RWPE1 (cell line): ENCODE data around the gene GPR32.
"Not testable (repeated sequence)": the region's sequence is repeated elsewhere in the genome, so short reads cannot be mapped to it uniquely, and the experiment has no call there.

Source experiments
- CTCF ChIA-PET: fragments of 350-600 bp; sonication (Branson Sonifier 250); formaldehyde crosslinking; extraction: SDS; loops from one replicate; lab custom pipeline; 2021; lab: Yijun Ruan, JAX
- POLR2A ChIA-PET: fragments of 400-600 bp; formaldehyde crosslinking; extraction: SDS; loops from one replicate; lab custom pipeline; 2020; ENCODE audit warnings: antibody characterized with exemption; ENCODE audit not compliant: low non-redundant PET; lab: Yijun Ruan, JAX
- DNase-seq: peaks from one replicate; pipeline ENCODE4 v3.0.0; 2012; ENCODE audit warnings: low spot score
- H3K27ac ChIP-seq: fragments of 450-650 bp; 2 replicates; pipeline ENCODE4 v1.5.1; 2017
- CTCF ChIP-seq: fragments of 450-650 bp; conservative IDR thresholded peaks from 2 replicates; pipeline ENCODE4 v1.5.1; 2017; ENCODE audit warnings: low read depth, mild to moderate bottlenecking

Gene GPR32

GRCh38 chr19:50736338-50736737 lies 33.9 kb upstream of the GPR32 start:
- ChIA-PET CTCF (interaction anchor here (0.6 kb wide), 1 partner anchor 285 kb away, joined by 3 read pairs; no protein-coding TSS in a partner anchor), POLR2A (no interaction called here)
- H3K27ac ChIP-seq: no peak overlapping the region
- TF ChIP-seq CTCF: no peak
- no peak for DNase-seq

- DNase-seq: no peak
- CTCF ChIA-PET: no interaction called here
- POLR2A ChIA-PET: no interaction called here
- H3K27ac ChIP-seq: no peak overlapping the region
- TF ChIP-seq CTCF: no peak
Observed at GRCh38 chr19:50739132-50739913, 30.9 kb upstream of the GPR32 start.

GRCh38 chr19:50739914-50740426 lies 30.3 kb upstream of the GPR32 start:
- DNase-seq: no peak
- POLR2A ChIA-PET: no interaction called here
- H3K27ac ChIP-seq: no peak overlapping the region
- TF ChIP-seq CTCF: no peak
- CTCF ChIA-PET: interaction anchor here (0.5 to 1.8 kb wide), 2 partner anchors 21 to 164 kb away, joined by 4 to 6 read pairs; no protein-coding TSS in a partner anchor

GRCh38 chr19:50741179-50741933 lies 28.9 kb upstream of the GPR32 start:
- H3K27ac ChIP-seq: no peak overlapping the region
- POLR2A ChIA-PET: no interaction called here
- TF ChIP-seq CTCF: no peak
- CTCF ChIA-PET: interaction anchor here (1.8 kb wide), 1 partner anchor 19 kb away, joined by 4 read pairs; no protein-coding TSS in a partner anchor
- DNase-seq: no peak

- TF ChIP-seq CTCF: no peak
- no peak for DNase-seq
- ChIA-PET POLR2A (no interaction called here), CTCF (no interaction called here)
- no peak overlapping the region for H3K27ac ChIP-seq
Observed at GRCh38 chr19:50743537-50743936, 26.7 kb upstream of the GPR32 start.

GRCh38 chr19:50745221-50745620 lies 25.0 kb upstream of the GPR32 start:
- TF ChIP-seq CTCF: no peak
- DNase-seq: no peak
- no peak overlapping the region for H3K27ac ChIP-seq
- POLR2A ChIA-PET: no interaction called here
- CTCF ChIA-PET: interaction anchor here (0.6 kb wide), 1 partner anchor 26 kb away, joined by 4 read pairs; no protein-coding TSS in a partner anchor

GRCh38 chr19:50747141-50747540 lies 23.1 kb upstream of the GPR32 start:
- DNase-seq, H3K27ac ChIP-seq, POLR2A ChIA-PET: not testable (repeated sequence)
- CTCF ChIA-PET: interaction anchor here (0.6 kb wide), 1 partner anchor 600 kb away, joined by 4 read pairs; no protein-coding TSS in a partner anchor
